HG02798 (cell line): ENCODE results near the gene IQCK.
A peak's percentile ranks its signal among the peaks of the same experiment; 100 is the strongest.

ENCODE experiments used
- ATAC-seq: cut with Tn5 transposase; IDR thresholded peaks from one replicate; pipeline ENCODE4 v1.9.1; 2021; ENCODE audit warnings: mild to moderate bottlenecking; ENCODE audit not compliant: unreplicated experiment, poor library complexity

The IQCK gene

DNA sequence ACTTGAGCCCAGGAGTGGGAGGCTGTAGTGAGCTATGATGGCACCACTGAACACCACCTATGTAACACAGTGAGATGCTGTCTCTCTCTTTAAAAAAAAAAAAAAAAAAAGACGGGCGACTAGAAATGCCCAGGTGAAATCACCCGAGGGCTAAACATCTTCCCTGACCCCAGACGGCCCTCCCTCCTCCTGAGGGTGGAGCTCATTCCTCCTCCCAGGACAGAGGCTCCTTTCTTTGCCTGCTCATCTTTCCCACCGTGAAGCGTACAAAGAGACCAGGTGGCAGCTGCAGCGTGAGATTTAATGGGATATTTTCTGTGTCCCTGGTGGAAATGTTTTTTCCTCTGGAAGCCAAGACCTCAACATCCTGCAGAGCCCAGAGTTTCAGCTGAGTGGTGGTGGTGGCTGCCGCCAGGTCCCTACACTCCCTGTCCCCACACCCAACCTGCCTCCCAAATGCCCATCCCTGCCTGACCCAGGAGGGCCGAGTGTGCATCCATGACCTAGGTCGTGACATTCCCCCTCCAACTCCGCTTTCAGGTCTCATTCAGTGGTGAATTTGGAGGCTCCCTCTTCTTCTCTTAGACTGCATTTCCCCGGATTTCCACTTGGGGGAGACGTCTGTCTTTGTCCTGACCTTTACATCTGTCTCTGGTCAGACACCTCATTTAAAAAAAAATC is 181.0 kb downstream of the IQCK start:
- ATAC-seq = no peak

DNA sequence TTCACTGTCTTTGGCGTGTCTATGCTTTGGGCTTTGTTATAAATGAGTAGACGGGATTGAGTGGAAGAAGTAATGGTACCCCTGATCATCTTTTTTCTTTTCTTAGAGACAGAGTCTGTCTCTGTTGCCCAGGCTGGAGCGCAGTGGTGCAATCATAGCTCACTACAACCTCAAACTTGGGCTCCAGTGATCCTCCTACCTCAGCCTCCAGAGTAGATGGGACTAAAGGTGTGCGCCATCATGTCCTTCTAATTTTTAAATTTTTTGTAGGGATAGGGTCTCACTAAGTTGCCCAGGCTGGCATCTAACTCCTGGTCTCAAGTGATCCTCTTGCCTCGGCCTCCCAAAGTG is 181.5 kb downstream of the IQCK start:
- ATAC-seq = no peak

DNA sequence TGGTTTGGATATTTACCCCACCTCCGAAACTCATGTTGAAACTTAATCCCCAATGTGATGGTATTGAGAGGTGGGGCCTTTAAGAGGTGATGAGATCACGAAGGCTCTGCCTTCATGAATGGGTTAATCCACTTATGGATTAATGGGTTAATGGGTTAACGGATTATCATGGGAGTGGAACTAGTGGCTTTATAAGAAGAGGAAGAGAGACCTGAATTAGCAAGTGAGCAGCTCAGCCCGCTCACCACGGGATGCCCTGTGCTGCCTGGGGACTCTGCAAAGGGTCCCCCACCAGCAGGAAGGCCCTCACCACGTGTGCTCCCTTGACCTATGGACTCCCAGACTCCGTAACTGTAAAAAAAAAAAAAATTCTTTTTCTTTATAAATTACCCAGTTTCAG is 183.1 kb downstream of the IQCK start:
- ATAC-seq = no peak

DNA sequence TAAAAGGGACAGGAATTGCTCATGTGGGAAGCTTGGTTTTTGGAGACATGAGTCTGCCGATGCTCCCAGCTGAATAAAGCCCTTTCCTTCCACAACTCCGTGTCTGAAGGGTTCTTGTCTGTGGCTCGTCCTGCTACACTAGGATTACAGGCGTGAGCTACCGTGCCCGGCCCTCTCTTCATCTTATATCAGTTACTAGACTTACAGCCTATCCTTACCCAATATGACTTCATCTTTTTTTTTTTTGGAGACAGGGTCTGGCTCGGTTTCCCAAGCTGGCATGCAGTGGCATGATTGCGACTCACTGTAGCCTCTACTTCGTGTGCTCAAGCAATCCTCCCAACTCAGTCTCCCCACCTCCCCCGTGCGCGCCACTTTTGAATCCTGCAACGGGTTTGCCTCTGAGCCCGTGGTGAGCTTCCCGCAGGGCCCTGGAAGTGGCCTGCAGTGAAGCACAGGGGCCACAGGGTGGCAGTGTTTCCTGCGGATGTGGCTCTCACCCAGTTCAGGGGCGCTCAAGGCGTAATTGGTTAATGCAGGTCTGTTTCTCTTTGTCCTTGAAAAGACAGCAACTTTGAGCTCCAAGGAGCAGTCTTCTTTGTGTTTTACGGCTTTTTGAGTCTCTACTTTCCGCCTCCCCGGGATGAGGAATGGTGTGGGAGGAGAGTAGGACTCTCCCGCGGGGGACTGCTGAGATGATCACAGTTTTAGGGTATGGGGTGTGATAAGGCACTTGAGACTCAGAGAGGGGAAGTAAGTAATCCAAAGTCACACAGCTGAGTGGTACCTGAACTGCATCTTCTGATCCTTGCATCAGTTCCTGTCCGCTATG is 189.3 kb downstream of the IQCK start:
- ATAC-seq = peak; percentile 86
